ENCODE measurements around the gene MAPK1IP1L.
"Not testable (repeated sequence)": the region's sequence is repeated elsewhere in the genome, so short reads cannot be mapped to it uniquely, and the experiment has no call there.

The MAPK1IP1L gene

GRCh38 chr14:55051423-55052268 is at the start of gene MAPK1IP1L:
TSS of gene MAPK1IP1L (plus strand) at chr14:55051647. CDS start at chr14:55061684, 10,037 bp downstream.
- peak; percentile 99 for DNase-seq (ENCODE audit: low spot score)

- DNase-seq (ENCODE audit: low spot score) = no peak
Measured at GRCh38 chr14:55005071-55005470, 46.4 kb upstream of the MAPK1IP1L start.

- no peak for DNase-seq (ENCODE audit: low spot score)
Measured at GRCh38 chr14:55015006-55015405, 36.4 kb upstream of the MAPK1IP1L start.

- no peak for DNase-seq (ENCODE audit: low spot score)
Measured at GRCh38 chr14:55019968-55020554, 31.4 kb upstream of the MAPK1IP1L start.

GRCh38 chr14:55024365-55024764 is 27.1 kb upstream of the MAPK1IP1L start:
- not testable (repeated sequence) for DNase-seq (ENCODE audit: low spot score)

- DNase-seq (ENCODE audit: low spot score) = no peak
Measured at GRCh38 chr14:55025948-55026347, 25.5 kb upstream of the MAPK1IP1L start.

GRCh38 chr14:55026441-55026792 is 25.0 kb upstream of the MAPK1IP1L start:
- DNase-seq (ENCODE audit: low spot score) = no peak

GRCh38 chr14:55026793-55027561 is 24.5 kb upstream of the MAPK1IP1L start, which contains the start of the genes SOCS4 and WDHD1:
TSS of gene SOCS4 (plus strand) at chr14:55027236. CDS start at chr14:55043042, 15,806 bp downstream.
TSS of gene WDHD1 (minus strand) at chr14:55027099. CDS start at chr14:55026787, 312 bp downstream.
- peak; percentile 98 for DNase-seq (ENCODE audit: low spot score)

- no peak for DNase-seq (ENCODE audit: low spot score)
Measured at GRCh38 chr14:55028066-55028465, 23.4 kb upstream of the MAPK1IP1L start.

- DNase-seq (ENCODE audit: low spot score) = no peak
Measured at GRCh38 chr14:55028476-55028875, 23.0 kb upstream of the MAPK1IP1L start.

GRCh38 chr14:55031190-55031589 is 20.3 kb upstream of the MAPK1IP1L start:
- DNase-seq (ENCODE audit: low spot score) = no peak

- not testable (repeated sequence) for DNase-seq (ENCODE audit: low spot score)
Measured at GRCh38 chr14:55037995-55038394, 13.5 kb upstream of the MAPK1IP1L start.

GRCh38 chr14:55038708-55039107 is 12.7 kb upstream of the MAPK1IP1L start:
- no peak for DNase-seq (ENCODE audit: low spot score)

GRCh38 chr14:55043528-55043927 is 7.9 kb upstream of the MAPK1IP1L start:
- DNase-seq (ENCODE audit: low spot score) = no peak

GRCh38 chr14:55045087-55045486 is 6.4 kb upstream of the MAPK1IP1L start:
- no peak for DNase-seq (ENCODE audit: low spot score)

- no peak for DNase-seq (ENCODE audit: low spot score)
Measured at GRCh38 chr14:55047301-55048053, 4.0 kb upstream of the MAPK1IP1L start.

- no peak for DNase-seq (ENCODE audit: low spot score)
Measured at GRCh38 chr14:55048900-55049436, 2.5 kb upstream of the MAPK1IP1L start.

- DNase-seq (ENCODE audit: low spot score) = no peak
Measured at GRCh38 chr14:55051165-55051422, 353 bp upstream of the MAPK1IP1L start.

GRCh38 chr14:55052269-55052930 is 953 bp downstream of the MAPK1IP1L start:
- no peak for DNase-seq (ENCODE audit: low spot score)

- DNase-seq (ENCODE audit: low spot score) = no peak
Measured at GRCh38 chr14:55053018-55053417, 1.6 kb downstream of the MAPK1IP1L start.

GRCh38 chr14:55053500-55053899 is 2.1 kb downstream of the MAPK1IP1L start:
- DNase-seq (ENCODE audit: low spot score) = no peak

All from left forelimb (tissue), 1 donor.